NCI-H2196 (cell line): ENCODE data around the gene TAB2.
"Not testable (repeated sequence)": the region's sequence is repeated elsewhere in the genome, so short reads cannot be mapped to it uniquely, and the experiment has no call there.

Experiments used
- DNase-seq: peaks from one replicate; lab custom pipeline; 2025; ENCODE audit not compliant: unreplicated experiment; lab: John Stamatoyannopoulos, UW

Gene TAB2

DNA sequence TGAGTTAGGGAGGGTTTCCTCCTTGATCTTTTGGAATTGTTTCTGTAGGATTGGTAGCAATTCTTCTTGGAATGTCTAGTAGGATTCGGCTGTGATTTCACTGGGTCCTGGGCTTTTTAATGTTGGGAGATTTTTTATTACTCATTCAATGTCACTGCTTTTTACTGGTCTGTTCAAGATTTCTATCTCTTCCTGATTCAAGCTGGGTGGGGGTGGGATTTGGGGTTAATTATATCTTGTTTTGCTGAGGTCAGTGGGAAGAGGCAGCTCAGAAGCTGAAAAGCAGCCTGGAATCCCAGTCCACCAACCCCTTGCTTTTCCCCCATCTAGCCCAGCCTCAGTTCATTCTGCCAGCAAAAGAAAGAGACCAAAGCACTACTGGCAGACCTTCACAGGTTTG lies 122.1 kb downstream of the TAB2 start:
- no peak for DNase-seq

DNA sequence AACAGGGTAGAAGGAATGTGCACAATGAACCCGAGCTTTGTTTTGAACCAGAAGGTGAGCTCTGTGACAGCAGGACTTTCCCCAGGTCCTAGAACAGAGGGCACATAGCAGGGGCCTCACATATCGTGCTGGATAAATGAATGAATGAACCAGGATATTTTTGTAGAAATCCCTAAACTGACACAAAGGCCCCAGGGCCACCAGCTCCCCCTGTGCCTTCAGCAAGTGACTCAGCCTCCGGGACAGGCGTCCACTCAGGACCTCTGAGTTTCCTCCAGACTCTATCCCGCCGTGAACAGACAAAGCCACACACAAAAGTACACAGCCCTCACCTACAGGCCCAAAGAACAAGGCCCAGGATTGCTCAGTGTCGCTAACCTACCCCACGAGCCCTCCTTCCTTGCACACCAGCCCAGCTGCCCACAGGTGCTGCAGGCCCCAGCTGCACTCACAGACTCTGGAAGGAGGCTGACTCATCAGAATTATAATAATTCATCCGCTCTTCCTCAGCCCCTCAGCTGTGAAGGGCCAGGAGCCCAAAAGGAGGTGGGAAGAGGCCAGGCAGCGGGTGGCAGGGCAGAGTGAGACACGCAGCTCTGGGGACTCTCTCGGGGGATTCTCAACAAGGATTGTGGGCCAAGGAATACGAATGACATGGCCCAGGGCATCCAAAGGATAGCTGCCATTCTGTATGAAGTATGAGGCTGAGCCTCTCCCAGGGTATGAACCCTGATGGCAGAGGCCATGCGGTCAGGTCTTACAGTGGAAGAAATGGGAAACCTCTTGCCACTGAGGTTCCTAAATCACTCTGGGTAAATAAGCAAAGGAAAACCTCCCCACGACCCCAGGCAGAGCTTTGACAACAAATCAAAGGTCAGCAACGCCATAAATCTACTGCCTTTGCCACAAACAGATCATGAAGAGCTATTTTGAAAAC lies 123.5 kb downstream of the TAB2 start:
- DNase-seq, result no peak

DNA sequence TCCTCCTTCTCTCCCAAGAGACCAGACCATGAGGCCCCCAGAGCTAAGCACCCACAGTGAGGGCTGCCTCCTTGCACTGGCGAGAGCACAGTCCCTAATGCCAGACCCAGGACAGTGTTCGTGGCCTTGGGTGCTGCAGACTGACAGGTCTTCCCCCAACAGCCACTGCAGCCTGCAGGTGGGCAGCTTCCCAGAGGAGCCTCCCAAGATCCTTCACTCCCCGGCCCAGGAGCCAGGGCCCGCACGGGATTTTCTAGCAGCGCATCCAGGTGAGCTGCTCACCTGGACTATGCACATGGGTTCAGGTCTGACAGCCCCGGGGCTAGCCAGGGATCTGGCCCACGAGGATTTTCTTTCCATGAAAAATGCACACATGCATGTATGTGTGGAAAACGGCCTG lies 124.2 kb downstream of the TAB2 start:
- no peak for DNase-seq

DNA sequence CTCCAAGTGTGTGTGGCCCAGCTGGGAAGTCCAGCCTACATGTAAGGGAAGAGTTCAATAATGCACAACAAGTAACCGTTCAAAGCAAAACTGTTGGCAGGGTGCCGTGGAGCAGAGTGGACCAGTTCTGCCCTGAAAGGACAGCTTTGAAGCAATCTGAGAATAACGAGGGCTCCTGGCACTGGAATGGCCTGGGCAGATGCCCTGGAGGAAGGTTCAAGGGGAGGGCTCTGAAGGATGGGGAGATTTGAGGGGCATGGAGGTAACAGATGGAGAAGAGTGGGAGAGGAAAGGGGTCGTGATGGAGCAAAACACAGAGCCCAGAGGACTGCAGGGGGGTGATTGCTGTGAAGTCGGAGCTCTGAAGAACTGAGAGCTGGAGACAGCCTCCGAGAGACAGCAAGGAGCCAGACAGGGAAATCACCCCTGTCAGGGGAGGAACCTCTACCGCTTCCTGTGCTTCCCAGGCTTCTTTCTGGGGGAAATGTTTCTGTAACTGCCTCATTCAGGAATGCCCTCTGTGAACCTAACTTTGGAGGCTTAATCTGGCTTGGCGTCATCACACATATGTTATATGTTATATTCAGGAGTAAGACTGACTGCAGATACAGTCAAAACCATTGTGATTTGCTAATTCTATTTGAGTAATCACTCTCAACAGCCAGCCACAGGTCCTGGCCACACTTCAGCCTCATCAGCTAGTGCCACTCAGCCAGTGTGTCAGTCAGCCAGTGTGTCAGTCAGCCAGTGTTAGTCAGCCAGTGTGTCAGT lies 126.1 kb downstream of the TAB2 start:
- no peak for DNase-seq

DNA sequence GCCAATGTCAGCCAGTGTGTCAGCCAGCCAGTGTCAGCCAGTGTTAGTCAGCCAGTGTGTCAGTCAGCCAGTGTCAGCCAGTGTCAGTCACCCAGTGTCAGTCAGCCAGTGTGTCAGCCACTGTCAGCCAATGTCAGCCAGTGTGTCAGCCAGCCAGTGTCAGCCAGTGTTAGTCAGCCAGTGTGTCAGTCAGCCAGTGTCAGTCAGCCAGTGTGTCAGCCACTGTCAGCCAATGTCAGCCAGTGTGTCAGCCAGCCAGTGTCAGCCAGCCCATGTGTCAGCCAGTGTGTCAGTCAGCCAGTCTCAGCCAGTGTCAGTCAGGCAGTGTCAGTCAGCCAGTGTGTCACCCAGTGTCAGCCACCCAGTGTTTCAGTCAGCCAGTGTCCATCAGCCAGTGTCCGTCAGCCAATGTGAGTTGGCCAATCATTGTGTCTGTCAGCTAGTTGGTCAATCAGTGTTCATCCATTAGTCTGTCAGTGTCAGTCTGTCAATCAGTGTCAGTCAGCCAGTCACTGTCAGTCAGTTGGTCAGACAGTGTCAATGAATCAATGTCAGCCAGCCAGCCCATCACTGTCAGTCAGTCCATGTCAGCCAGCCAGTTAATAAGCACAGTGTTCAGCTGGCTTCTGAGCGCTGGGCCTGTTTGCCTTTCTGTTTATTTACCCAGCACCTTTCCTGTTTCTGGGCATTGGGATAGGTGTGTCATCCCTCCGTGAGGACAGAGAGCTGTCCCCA lies 127.0 kb downstream of the TAB2 start:
- not testable (repeated sequence) for DNase-seq

DNA sequence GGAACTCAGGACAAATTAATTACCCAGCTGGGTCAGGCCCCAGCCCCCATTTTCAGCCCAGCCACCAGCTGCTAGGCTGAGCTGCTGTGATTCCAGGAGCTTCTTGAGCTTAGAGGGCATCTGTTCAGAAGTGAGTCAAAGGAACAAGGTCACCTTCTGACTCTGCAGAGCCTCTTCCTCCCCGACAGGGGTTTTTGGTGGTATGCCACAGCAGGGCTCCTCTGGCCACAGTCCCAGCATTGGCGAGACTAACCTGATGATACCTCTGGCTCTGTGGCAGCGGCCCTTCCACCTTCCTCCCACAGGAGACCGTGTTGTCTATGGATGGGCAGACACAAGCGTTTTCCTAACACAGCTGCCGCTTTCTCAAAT lies 127.6 kb downstream of the TAB2 start:
- no peak for DNase-seq

DNA sequence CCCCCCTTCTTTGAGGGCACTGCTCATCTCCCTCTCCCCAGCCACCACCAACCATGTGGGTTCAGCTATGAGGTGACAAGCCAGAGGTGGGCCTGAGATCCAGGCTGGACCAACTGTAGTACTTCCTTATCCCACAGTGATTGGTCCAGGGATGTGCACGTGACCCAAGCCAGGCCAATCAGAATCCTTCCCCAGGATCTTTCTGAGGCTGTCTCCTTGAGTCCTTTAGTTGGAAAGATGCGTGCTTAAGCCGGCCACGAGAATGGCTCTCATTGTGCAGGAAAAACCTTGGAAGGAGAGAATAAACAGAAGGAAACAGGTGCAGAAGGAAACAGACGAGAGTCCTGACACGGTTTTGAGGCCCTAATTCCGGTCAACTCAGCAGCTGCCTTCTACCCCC lies 128.1 kb downstream of the TAB2 start:
- no peak for DNase-seq

DNA sequence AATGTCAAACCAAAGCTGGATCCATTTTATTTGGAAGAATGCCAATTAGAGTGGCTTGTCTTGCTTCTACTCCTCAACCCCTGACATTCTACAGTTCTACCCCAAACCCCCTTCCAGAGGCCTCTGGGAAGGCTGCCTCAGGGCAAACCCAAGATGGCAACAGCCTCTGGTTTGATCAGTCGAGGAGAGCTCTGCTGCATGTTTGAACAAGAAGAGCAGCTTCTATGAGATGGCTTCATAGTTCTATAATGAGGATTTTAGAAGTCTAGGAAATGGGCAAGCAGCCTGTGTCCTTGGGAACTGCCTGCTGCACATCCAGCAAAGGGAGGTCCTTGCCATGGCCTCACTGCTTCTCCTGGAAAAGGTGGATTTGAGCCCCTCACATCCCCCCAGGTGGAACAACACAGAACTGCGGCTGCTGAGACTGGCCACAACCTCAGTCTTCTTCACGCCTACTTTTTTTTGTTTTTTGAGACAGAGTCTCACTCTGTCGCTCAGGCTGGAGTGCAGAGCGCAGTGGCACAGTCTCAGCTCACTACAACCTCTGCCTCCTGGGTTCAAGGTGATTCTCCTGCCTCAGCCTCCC lies 129.4 kb downstream of the TAB2 start:
- DNase-seq, result no peak

DNA sequence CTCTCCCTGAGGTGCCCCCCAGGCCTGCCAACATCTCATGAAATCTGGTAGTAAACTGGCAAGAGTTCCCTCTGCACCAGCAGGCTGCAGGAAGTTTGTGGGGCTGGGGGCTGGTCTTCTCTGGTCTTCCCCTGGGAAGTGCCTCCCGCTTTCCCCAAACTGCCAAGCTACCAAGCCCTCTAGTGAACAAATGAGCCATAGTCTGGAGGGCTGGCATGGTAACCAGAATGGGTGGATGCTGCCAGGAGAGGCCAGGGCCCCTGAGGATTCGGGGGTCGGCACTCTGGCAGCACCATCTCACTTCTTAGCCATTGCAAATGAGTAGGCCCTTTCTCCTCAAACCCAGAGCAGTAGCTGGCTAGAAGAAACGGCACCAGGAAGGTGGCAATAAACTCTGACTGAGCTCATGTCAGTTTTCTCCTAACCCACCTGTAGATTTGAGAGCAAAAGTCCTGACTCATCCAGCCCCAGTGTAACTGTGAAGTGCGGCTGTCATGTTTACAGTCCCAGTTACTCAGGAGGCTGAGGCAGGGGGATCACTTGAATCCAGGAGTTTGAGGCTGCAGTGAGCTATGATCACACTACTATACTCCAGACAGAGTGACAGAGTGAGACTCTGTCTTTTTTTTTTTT lies 131.4 kb downstream of the TAB2 start:
- DNase-seq, result no peak

DNA sequence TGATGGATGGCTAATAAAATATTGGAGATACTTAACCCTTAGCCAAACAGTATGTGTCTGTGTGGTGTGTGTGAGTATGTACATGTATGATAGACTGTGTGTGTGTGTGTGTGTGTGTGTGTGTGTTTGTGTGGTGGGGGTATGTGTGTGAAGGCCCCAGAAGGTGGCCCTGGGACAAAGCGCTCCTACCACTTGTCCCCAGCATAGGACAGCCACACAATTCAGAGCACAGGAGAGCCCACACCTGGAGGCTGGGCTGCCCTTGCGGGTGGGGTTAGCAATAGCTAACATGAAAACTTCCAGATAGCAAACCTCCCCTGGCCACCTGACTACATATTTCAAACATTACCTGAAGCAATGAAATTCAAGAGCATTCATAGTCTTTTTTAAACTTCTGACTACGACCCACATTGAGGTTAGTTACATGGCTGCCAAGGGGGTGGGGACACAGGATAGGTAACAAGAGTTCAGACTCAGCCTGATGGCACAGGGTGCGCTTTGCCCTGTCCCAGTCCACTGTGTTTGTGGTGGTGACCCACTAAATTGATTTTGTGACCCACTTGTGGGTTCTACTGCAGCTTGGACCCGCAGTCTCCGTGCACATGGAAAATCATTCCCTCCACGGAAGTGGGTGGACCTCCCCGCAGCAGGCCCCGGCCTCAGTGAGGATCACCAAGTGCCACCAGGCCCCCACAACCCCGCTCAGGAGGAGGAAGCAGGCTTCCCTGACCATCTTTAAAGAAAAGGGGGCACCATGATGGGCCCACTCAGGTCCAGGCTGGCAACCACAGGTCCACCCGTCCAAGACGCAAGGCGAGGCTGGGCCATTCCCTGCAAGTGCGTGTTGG lies 132.5 kb downstream of the TAB2 start:
- DNase-seq, result no peak

DNA sequence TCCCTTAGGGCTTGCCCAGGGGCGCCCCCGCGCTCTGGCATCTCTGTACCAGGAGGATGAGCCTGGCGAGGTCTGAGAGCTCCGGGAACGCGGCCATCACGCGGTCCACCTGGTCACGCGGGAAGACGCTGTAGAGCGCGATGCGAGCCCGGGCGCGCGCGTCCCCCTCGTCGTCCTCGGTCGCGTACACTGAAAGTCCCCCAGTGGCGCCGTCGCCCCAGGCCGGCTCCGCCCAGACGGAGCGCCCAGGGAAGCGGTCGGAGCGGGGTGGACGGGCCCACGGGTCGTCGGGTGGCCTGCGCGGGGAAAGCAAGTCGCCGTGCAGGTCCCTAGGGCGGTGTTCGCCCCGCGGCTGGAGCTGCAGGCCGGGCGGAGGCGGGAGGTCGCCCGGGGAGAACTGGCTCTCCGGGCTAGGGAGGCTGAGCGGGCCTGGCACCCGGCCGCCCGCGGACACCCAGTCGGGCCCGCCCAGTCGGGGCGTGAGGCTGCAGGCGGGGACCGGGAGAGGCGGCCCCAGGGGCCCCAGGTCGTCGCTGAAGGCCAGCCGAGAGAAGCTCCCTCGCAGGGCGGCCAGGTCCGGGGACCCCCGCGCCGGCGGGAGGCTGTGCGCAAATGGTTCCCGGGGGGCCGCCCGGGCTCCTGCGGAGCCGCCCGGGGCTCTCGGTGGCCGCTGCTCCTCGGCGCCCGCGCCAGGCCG lies 133.3 kb downstream of the TAB2 start:
- DNase-seq, result no peak

DNA sequence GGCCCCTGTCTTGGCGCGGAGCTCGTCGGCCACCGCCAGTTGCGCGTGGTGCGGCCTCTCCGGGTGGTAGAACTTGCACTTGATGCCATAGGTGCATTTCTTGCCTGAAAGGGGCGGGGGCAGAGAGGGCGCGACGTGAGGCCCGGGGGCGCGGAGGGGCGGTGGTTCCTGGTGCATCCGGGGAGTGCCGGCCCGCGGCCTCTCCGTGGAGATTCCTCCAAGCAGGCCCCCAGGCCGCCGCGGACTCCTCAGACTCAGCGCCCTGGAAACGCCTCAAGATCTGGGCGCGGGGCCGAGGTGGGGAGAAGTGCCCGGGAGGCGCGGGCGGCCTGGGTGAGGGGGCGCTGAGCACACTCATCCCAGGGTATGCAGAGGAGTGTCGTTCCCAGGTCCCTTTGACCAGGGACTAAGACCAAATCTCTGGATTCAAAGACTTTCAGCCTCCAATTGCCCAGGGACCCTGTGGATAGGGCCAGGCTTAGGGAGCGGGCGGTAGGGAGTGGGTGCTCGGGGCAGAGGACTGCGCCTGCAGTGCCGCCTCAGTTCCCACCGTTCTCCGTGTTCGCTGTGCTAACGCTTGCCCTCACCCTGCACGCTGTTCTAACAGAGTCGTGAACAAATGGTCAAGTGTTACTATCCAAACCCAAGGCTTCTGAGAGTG lies 134.0 kb downstream of the TAB2 start:
- DNase-seq, result no peak

DNA sequence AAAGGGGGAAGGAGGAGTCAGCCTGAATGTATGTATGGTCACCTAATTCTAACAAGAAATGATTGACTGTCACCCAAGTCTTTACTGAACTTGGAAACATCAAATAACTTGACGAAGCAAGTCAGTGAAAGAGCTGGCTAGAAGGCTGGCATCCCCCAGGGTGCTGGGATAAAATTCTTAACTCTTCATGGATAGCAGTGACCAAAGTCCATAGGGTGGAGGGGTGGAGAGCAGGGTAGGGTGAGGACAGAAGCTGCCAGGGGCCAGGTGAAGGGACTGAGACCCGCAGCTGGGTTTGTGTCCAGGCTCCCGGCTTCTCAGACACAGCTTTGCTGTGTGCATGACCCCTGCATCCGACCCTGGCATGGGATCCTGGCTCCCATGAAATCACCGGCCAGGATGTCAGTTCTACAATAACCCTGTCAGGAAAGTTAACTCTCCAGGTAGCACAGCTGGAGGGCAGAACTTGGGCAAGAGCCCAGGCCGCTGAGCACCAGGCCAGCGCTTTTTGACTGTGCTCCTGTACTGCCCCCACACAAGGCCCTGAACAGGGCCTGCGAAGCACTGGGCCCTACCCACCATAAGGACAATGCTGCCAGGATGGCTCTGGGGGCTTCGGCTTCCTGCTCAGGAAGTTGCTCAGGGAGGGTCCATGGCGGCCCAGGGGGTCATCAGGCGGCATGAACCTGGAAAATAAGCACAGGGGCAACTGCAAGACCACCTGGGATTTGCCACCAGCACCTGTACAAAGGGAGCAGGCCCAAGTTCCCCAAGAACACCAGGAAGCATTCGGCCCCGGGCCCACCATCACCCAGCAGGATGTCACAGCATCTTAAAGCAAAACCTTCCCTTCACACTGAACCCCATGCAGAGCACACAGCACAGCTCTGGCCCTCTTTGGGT lies 134.8 kb downstream of the TAB2 start:
- DNase-seq, result no peak

DNA sequence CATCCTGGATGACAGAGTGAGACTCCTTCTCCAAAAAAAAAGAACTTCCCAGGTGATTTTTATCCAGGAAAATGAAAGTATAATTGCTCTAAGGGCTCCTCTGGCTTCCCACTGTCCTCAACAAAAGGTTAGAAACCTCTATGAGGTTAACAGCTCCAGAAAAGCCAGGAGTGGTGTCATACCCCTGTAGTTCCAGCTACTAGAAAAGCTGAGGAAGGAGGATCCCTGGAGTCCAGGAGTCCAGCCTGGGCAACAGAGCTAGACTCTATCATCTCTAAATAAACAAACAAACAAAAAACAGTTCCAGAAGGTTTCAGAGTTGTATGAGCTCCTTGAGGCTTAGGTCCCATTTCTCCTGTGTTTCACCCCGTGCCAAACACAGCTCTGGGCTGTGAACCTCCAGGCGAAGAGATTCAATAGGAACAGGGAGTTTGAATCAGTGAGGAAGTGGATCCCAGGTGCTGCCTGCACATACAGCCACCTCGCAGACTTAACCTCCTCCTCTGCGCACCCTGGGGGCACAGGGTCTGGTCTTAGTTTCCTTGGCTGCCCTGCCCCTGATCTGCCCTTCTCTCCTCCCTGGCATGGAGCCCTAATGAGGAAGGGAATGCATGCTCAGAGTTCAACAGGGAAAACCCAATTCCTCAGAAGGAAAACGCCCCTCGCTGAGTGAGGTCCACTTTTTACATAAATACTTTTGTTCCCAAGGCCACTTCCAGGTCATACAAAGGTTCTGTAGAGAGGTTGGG lies 136.3 kb downstream of the TAB2 start:
- DNase-seq, result no peak

DNA sequence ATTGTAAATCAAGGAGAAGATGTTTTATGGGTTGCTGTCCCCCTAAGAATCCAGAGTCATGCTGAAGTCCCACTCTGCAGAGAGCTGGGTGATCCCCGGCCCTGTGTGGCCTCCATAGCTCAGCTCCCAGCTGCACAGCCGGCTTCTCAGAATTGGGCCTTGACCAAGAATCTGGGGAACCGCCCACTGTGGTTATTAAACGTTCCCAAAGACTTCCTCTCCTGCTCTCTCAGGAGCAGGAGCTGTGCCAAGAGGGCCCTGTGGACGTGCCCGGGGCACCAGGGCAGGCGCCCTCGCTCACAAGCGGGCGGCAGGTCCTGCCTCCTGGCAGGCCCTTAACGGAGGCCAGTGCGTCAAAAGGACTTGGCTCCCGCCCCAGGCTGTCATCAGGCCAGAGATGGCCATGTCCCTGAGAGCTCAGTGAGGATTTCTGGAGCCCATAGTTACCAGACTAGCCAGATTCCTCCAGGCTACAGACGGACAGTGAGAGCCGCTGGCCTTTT lies 136.9 kb downstream of the TAB2 start:
- DNase-seq, result peak; percentile 96

DNA sequence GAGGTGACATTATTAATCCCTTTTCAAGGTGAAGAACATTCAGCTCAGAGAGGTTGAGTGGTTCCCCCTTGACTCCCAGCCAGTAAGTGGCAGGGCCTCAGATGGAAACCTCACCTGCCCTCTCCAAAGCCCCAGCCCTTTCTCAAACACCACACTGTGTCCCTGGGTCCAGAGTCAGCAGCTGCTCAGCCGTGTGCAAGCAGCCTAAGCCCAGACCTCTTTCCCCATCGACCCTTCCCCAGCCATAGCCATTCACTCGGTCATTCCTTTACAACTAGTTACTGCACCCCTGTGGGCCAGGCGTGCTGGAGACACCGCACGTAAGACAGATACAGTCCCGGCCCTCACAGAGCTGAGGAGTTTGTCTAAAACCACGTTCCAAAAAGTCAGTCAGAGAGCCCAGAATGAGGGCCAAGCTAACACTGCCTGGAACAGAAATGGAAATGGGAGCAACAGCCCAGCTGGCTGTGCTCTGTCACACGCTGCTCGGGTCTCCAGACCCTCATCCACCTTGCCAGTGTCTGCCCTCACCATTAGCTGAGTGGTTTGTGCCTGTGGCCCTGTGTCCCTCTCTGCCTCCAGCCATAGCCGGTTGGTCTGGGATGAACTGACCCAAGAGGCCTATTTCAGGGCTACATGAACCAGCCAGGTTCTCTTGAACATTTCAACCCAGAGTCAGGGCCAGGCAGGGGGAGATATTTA lies 137.7 kb downstream of the TAB2 start:
- peak; percentile 22 for DNase-seq
